HS-27A (cell line): ENCODE measurements around the gene DPY19L3.

Source experiments
- DNase-seq: peaks from one replicate; pipeline ENCODE4 v3.0.0-alpha.2; 2012; ENCODE audit warnings: low read depth, missing footprints

The DPY19L3 gene

DNA sequence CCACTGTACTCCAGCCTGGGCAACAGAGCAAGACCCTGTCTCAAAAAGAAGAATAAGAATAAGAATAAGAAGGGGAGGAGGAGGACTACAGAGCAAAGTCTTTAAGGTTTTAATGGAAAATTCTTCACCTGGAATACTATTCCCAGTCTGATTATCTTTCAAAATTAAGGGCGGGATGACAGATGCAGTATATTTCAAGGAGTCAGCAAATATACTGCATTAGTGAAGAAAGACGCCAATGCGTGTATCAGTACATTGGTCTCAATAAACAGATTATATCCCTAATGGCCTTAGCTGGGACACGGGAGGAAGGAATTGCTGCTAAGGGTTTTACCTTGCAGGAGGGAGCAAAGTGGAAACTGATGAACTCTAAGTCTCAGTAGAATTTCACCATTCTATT, 121.3 kb downstream of the DPY19L3 start:
- DNase-seq: no peak

DNA sequence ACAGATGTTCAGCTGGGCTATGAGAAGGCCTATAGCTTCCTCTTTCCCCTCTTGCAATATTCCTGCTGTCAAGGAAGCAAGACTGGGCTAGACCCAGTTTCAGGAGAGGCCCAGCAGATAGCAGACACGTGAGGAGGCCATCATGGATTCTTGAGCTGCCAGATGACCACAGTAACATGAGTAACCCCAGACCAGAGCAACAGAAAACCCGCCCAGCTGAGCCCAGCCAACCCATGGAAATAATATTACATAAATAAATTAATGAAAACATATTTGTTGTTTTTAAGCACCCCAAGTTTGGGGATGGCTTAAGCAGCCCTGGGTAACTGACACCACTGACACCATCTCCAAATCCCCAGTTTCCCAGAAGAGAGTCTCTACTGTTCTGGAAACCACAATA, 125.2 kb downstream of the DPY19L3 start:
- DNase-seq: no peak

DNA sequence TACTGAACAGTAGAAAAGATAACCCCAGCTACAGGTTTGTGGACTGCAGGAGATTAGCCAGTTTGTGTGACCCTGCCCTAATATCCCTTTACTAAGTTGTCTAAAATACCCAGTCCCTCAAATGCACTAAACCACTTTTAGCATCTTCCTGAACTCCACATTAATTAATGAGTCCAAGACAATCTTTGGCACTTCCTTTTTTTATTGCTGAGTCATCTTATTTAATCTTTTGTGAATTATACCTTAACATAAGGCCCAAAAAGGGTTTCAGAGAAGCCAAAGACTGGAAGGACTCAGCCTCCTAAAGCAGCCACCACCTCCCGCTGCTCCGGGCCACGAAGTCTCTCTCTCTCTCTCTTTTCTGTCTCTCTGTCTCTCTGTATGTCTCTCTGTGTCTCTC, 126.7 kb downstream of the DPY19L3 start:
- DNase-seq: no peak
